Activated T-helper 1 cell treated with anti-CD3 and anti-CD28 coated beads, Interleukin-2, amount 50 U/mL, for 16 hours (primary cell): ENCODE measurements around the gene TMEM150A.
"Not testable (repeated sequence)": the region's sequence is repeated elsewhere in the genome, so short reads cannot be mapped to it uniquely, and the experiment has no call there.

Experiments
- DNase-seq, 2 donors: peaks; one replicate each; pipeline ENCODE4 v3.0.0-alpha.2; 2020; ENCODE audit warnings: low read depth in 1 of 2, low spot score in 1 of 2

TMEM150A gene

GRCh38 chr2:85595301-85596025 lies 7.0 kb downstream of the TMEM150A start, which contains the start of gene RNF181:
RNF181 (plus strand) TSS chr2:85595745; CDS start chr2:85595764, 19 bp downstream.
- peak; percentile 74 to 83 for DNase-seq

- no peak for DNase-seq
Observed at GRCh38 chr2:85594715-85595300, 7.7 kb downstream of the TMEM150A start.

DNA sequence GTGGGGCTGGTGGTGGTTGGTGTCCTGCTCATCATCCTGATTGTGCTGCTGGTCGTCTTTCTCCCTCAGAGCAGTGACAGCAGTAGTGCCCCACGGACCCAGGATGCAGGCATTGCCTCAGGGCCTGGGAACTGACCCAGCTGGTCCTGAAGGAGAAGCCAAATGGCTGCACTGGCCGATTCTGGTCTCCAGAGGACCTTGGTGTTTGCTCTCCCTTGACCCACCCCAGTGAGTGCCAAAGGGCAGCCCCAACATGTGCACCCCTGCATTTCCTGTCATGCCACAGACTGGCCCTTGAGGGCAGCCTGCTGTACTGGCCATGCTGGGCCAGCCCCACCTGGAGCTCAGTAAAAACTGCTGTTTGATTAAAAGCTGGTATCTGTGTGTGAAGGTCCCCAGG lies 9.5 kb downstream of the TMEM150A start:
- DNase-seq = no peak

- not testable (repeated sequence) for DNase-seq
Observed at GRCh38 chr2:85592299-85592698, 10.2 kb downstream of the TMEM150A start.

- no peak for DNase-seq
Observed at GRCh38 chr2:85591563-85591962, 10.9 kb downstream of the TMEM150A start.

DNA sequence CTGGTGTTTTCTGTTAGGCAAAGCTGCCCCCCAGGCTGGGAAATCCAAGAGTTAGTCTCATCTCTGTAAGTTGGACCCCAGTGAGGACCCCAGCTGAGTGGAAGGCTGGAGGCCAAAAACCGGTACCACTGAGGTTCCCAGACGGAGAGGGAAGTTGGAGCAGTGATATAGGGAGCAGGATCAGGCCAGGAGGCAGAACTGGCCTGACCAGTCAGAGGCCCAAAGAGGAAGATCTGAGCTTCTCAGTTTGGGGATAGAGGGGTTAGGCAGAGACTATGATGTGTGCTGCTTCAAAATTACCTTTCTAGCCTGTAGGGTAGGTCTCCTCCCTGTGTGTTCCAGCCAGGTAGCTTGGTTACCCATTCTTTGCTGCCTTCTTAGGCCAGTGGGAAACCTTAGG lies 11.5 kb downstream of the TMEM150A start:
- no peak for DNase-seq

- no peak for DNase-seq
Observed at GRCh38 chr2:85589982-85590791, 12.3 kb downstream of the TMEM150A start.

GRCh38 chr2:85589181-85589580 lies 13.3 kb downstream of the TMEM150A start:
- DNase-seq = no peak

- DNase-seq = no peak
Observed at GRCh38 chr2:85588645-85589044, 13.9 kb downstream of the TMEM150A start.

DNA sequence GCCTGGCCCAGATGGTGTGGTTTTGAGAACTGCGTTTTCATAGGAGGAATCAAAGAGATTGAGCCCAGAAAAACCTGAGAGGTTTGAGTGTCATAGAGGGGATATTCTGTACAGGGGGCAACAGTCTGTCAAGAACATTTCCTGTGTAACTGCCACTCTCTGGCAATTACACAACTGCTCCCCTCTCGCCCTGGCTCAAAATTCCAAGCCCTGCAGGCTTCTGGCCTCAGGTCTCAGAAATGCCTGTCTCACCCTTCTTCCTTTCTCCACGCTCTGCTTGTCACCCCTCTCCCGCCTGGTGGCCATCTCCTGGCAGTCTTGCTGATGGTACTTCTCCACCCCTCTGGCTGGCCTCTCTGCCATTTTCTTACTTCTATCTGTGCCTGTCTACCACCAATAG lies 14.3 kb downstream of the TMEM150A start:
- no peak for DNase-seq

GRCh38 chr2:85585781-85586105 lies 16.8 kb downstream of the TMEM150A start:
- no peak for DNase-seq

- DNase-seq = no peak
Observed at GRCh38 chr2:85584857-85585780, 17.4 kb downstream of the TMEM150A start.

DNA sequence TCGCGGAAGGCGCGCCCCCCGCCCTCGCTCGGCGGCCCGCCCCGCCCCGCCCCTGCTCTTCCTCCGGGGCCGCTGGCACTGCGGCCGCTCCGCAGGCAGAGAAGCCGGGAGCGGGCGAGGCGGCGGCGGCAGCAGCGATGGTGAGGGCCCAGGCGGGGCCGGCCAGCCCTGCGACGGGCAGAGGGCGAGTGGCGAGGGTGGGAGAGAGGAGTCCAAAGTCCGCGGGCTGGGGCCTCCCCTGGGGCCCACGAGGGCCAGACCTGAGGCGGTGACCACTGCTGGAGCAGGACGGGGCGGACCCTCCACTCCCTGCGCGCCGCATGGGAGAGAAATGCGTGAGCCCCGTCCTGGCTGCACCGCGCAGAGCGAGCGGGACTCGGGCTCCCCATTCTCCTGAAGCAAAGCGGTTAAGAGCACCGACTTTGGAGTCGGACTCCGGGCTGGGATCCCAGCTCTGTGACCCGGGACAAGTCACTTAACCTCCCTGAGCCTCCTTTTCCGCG lies 18.1 kb downstream of the TMEM150A start, which contains the start of gene VAMP5:
VAMP5 (plus strand) TSS at position 78 of the 503 bp plus-strand sequence; CDS start at position 138, 60 bp downstream.
- DNase-seq = no peak

DNA sequence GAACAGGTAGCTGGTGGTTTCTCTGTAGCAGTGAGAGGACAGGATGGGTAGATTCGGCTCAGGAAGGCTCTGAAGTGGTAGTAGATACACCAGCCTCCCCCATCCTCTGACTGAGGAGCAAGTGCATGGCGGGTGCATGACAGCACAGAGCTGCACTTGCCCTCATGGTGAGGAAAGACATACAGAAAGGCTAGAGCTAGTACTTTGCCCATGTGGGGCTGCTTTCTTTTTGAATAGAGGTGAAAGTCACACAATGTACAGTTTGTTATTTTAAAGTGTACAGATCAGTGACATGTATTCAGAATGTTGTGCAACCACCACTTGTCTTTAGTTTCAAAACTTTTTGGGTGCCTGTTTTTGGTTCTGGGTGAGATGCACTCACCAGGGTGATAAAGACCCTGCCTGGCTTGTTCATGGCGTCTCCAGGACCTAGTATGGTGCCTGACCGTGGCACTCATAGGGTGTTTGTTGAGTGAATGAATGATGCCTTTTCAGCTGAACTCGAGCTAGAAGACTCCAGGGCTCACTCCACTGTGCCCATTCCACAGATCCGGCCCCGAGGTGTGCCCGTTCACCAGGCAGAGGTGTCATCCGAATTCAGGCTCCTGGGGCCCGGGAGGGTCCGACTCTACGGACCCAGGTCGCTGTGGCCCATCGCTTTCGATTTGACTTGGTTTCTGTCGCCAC lies 18.7 kb downstream of the TMEM150A start:
- no peak for DNase-seq

- no peak for DNase-seq
Observed at GRCh38 chr2:85582492-85582891, 20.0 kb downstream of the TMEM150A start.

GRCh38 chr2:85580206-85580605 lies 22.3 kb downstream of the TMEM150A start:
- no peak for DNase-seq

- DNase-seq = no peak
Observed at GRCh38 chr2:85579266-85579935, 23.1 kb downstream of the TMEM150A start.

DNA sequence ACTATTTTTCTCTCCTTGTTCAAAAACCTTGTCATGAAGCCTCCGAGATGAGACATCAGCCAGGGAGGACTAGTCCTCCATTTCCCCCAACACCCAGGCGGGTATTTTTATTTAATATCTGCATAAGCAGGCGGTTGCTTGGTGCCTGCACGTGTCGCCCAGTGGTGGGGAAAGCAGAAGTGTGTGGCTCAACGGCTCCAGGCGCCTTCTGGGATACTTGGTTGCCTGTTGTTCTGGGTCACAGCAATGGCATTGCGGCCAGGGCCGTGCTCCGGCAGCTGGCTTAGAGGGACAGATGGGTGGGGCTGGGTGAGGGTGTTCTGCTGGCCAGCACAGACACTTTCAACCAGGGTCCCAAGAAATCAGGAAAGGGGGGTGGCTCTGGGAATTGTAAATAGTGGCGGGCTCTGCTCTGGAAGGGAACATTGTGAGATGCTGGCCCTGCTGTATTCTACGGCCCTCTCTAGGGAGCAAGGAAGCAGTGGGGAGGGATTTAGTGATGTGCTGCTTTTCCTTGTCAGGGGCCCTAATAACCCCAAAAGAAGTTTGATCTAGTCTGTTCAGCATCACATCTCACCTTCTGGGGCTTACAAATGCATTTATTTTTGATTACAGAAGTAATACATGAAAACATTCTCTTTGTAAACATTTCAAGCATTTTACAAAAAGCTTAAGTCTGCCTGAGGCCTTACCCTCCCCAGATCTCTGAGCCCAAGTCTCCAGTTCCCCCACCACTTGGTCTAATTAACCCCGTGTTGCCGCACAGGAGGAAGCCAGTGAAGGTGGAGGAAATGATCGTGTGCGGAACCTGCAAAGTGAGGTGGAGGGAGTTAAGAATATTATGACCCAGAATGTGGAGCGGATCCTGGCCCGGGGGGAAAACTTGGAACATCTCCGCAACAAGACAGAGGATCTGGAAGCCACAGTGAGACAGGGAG lies 24.0 kb downstream of the TMEM150A start:
- no peak for DNase-seq
